LNCAP (cell line): Measurements from ENCODE around the gene KCNA2.

Experiments used
- TF ChIP-seq, protein P1 (sequence below): fragments of 450-650 bp; IDR thresholded peaks from 2 replicates; pipeline ENCODE4 v1.5.1; 2017; ENCODE audit warnings: mild to moderate bottlenecking

Gene KCNA2

DNA sequence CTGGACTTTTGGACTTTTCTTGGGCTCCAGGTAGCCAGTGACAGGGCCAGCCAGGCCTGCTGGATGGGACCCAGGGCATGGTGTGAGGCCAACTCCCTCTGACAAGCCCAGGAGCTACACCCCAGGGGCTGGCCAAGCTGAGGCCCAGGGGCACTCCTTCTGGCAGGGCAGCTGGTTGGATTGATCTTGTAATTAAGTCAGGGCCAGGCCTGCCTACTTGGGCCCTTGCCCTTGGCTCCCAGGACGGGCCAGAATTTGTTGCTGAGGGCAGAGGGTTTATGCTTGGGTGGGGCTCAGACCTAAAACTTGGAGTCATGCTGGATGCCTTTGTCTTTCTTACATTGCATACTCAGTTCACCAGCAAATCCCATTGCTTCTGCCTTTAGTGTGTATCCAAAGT, 20.7 kb downstream of the KCNA2 start:
- TF ChIP-seq, protein P1, sequence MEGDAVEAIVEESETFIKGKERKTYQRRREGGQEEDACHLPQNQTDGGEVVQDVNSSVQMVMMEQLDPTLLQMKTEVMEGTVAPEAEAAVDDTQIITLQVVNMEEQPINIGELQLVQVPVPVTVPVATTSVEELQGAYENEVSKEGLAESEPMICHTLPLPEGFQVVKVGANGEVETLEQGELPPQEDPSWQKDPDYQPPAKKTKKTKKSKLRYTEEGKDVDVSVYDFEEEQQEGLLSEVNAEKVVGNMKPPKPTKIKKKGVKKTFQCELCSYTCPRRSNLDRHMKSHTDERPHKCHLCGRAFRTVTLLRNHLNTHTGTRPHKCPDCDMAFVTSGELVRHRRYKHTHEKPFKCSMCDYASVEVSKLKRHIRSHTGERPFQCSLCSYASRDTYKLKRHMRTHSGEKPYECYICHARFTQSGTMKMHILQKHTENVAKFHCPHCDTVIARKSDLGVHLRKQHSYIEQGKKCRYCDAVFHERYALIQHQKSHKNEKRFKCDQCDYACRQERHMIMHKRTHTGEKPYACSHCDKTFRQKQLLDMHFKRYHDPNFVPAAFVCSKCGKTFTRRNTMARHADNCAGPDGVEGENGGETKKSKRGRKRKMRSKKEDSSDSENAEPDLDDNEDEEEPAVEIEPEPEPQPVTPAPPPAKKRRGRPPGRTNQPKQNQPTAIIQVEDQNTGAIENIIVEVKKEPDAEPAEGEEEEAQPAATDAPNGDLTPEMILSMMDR: no peak

DNA sequence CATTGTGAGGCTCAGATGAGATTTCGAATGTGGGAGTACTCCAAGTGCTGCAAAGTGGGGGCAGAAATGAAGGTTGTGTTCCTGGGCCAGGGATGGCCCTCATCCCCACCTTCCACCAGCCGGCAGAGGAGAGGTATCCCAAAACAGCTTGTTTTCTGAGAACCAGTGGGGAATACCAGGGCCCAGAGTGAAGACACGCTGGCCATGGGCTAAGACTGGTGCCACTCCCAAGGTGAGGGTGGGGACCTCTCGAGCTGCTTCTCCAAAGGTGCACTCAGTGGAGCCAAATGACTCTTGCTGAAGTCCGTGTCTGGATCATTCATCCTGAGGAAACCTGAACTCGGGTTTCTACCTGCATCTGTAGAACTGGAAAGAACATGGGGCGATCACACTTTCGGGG, 22.1 kb downstream of the KCNA2 start:
- TF ChIP-seq, protein P1: no peak

DNA sequence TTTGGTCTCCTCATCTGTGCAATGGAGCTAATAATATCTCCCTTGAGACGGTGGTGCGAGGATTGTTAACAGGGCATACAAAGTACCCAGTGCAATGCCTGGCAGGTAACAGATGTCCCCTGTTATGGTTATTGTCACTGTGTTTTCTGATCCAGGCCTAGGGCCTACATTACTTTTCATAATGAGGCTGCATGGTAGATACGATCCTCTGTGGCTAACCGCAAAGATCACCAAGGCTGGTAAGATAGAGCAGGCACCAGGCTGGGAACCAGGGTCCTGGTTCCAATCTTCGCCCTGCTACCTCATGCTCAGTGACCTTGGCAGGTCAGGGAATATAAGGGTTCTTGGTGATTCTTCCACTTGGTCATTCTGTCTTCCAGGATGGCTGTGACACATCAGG, 22.7 kb downstream of the KCNA2 start:
- TF ChIP-seq, protein P1: no peak

DNA sequence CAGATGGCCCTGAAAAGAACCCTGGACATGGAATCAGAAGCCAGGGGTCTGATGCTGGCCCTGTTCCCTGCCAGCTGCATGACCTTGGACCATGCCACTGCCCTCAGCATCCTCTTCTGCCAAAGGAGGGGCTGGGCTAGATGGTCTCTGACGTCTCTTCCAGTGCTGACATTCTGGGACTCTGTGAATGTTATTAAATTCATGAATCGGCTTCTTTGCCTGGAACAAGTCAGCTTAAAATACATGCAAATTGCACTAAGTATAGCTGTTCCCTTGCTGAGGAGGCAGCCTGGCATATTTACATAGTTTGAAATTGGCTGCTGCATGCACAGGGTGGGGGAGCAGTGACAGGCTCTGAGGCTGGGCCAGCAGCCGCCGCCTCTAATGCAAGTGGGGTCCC, 23.8 kb downstream of the KCNA2 start:
- TF ChIP-seq, protein P1: no peak

DNA sequence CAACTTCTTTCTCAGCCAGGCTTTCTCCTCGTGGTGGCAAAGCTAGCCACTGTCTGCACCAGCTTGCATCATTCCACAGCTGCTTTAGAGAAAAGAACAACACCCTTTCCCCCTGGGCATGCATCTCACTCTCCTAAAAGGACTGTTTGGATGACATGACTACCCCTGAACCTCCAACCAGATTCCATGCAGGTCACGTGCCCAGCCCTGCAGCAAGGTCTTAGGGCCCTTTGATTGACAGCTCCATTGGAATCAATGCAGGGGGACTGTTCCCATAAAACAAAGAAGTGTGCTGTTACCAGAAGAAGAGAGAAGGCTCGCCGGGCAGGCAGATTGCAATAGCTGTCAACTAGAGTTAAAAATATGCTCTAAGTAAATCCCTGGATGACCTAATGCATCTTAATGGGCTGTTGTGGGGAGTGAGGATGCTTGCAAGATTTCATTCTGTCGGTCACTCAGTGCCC, 24.4 kb downstream of the KCNA2 start:
- TF ChIP-seq, protein P1: no peak

DNA sequence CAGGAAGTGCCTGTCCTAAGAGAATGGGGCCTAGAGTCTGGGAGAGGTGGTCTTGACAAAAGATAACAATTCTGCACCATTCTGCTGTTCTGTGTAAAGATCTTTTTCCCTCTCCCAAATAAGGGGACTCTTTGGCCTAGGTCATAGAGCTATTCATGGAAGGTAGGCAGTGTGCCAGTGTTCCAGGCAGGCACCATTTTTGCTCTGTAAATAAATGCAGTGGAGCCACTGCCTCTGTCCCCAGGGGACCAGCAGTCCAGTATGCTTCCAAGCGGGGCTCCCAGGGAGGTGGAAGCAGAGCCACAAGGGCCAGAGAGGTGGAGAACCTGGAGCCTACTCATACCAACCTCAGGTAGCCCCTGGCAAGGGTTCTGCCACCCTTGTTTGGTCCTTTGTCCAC, 25.9 kb downstream of the KCNA2 start:
- TF ChIP-seq, protein P1: no peak

DNA sequence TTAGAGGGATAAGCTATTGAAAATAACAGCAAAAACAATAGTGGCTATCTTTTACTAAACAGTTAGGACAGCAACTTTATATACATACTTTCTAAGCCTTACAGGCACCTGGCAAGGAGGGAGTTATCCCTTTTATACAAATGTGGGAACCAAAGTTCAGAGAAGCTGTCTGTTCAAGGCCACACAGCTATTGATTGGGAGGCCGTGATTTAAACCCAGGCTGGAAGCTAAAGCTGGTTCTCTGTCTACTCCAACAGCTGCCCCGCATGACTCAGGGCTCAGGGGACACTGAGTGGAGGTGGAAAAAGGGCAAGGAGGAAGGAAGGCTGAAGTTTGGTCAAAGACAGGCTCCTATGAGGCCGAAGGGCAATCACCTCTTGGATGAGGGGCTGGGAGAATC, 26.7 kb downstream of the KCNA2 start:
- TF ChIP-seq, protein P1: no peak

DNA sequence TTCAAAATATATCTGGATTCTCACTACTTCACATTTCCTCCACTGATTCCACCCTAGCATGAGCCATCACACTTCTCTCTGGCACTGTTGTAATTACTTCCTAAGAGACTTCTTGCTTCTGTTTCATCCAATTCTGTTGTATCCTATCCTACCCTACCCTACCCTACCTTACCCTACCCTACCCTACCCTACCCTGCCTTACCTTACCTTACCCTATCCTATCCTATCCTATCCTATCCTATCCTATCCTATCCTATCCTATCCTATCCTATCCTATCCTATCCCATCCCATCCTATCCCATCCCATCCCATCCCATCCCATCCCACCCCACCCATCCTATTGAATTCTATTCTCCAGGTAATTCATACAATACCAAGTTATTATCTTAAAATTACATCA, 29.7 kb downstream of the KCNA2 start:
- TF ChIP-seq, protein P1: no peak
